Left cardiac atrium (tissue), 4 donors: ENCODE measurements around the gene NKX1-1. TPM values are rescaled to one million over a fixed set of nuclear protein-coding genes. Genes with fewer than 3 reads are reported as not detected.

Experiments used
- ATAC-seq, 2 donors: fragments of 200-7000 bp; cut with Tn5 transposase; one replicate each; pipeline ENCODE4 v1.9.1; 2020; ENCODE audit warnings: mild to moderate bottlenecking in 2 of 2, moderate library complexity in 2 of 2
- DNase-seq: peaks from one replicate; pipeline ENCODE4 v3.0.0-alpha.2; 2020
- intact Hi-C, 2 donors: fragments of 100-400 bp; cut with DNase I; formaldehyde crosslinking; loops; one replicate each; pipeline versions ENCODE4 v1.14.1 to v1.15.1; 2022 to 2023
- total RNA-seq, 2 donors: library from RNA; stranded (reverse); fragmentation: NEBNext Ultra II Directional; extraction: Animal tissue kit (Norgen Biotek cat#: 25700); gene quantifications; one replicate each; pipeline ENCODE4 v1.2.1, GENCODE V29; 2021
- donor health status: DM: no; HTN: yes; CAD: no.
- donor health status: DM: no; HTN: yes; CAD: no; lungs with severe emphysema.
- donor health status: DM: yes; HTN: yes; CAD: no.
- donor health status: Dilated cardiomyopathy.

The NKX1-1 gene
- total RNA-seq, 2 donors from 2014 or later, result not detected

DNA sequence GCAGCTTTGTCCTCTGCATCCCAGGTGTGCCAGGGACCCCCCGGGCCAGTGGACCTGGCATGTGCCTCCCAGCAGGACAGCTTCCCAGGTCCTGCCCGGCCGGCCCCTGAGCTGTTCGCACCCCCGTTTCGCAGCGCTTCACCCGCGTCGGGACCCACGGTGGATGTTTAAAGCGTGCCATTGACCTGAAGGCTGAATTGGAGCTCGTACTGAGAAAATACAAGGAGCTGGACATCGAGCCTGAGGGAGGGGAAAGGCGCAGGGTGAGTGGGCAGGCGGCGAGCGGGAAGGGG is 51.3 kb downstream of the NKX1-1 start:
- intact Hi-C loops, result loop anchor here (5.0 to 10.0 kb wide), 4 partner anchors 160 to 372 kb away; partner anchors contain the start of genes TACC3 (in 1 of the 2) and TMEM129 (in 1 of the 2)
- no peak for DNase-seq
- no peak for ATAC-seq

DNA sequence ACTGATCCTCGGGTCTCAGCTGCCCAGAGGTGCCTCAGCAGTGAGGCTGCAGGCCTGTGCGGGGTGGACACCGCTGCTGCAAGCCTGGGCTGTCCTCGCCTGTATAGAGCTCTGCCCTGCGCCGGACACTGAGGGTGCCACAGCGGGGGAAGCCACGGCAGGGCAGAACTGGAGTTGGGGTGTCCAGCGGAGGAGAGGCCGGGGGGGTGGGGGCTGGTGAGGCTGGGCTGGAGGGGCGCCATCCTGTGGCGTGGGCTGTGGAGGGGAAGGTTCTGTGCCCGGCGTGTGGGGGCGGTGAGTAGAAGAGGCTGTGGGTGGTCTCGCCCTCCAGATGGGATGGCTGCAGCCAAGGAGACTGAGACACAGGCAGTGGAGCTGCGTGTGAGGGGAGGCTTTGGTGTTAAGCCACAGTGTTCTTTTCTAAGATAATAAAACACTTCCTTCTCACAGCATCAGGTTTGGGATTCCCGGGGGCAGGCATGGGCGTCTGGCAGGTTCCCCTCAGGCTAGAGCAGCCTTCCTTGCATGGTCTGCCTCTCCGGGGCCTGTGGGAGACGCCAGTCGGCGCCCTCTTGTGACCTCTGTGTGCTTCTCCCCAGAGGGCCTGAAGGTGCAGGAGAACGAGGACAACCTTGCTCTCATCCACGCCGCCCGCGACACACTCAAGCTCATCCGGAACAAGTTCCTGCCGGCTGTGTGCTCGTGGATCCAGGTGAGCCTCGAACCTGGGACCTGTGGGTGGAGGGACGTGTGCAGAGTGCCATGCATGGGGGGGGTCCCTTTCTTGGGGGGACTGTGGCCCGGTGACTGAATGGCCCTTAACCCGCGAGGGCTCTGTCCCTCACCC is 51.9 kb downstream of the NKX1-1 start:
- intact Hi-C loops, result loop anchor here (5.0 to 10.0 kb wide), 3 partner anchors 160 to 370 kb away; partner anchors contain the start of genes TACC3 (in 1 of the 2) and TMEM129 (in 1 of the 2)
- no peak for DNase-seq

GRCh38 chr4:1353186-1354055 is 52.8 kb downstream of the NKX1-1 start:
- ATAC-seq (no peak), DNase-seq (no peak)
- intact Hi-C loops, result loop anchor here (5.0 to 10.0 kb wide), 3 partner anchors 161 to 371 kb away; partner anchors contain the start of genes TACC3 (in 1 of the 2) and TMEM129 (in 1 of the 2)

More for the DNA sequence above, 51.9 kb downstream of the NKX1-1 start:
- ATAC-seq, result no peak

Other genes starting within 250 kb of the NKX1-1 start
- 10 to 100 TPM; 14.0 to 33.0 TPM for gene SPON2, start 233.9 kb downstream of the NKX1-1 start, total RNA-seq
- gene CTBP1, start 157.3 kb downstream of the NKX1-1 start, total RNA-seq, result 100 to 1,000 TPM; 121 to 128 TPM
- 10 to 100 TPM; 41.9 to 59.3 TPM for gene MAEA, start 116.6 kb downstream of the NKX1-1 start, total RNA-seq
- gene UVSSA, start 59.2 kb downstream of the NKX1-1 start, total RNA-seq, result 1 to 10 TPM; 7.9 to 8.4 TPM